ENCODE data around the gene PCDHGA3.
"Not testable (repeated sequence)": the region's sequence is repeated elsewhere in the genome, so short reads cannot be mapped to it uniquely, and the experiment has no call there.

Gene PCDHGA3

DNA sequence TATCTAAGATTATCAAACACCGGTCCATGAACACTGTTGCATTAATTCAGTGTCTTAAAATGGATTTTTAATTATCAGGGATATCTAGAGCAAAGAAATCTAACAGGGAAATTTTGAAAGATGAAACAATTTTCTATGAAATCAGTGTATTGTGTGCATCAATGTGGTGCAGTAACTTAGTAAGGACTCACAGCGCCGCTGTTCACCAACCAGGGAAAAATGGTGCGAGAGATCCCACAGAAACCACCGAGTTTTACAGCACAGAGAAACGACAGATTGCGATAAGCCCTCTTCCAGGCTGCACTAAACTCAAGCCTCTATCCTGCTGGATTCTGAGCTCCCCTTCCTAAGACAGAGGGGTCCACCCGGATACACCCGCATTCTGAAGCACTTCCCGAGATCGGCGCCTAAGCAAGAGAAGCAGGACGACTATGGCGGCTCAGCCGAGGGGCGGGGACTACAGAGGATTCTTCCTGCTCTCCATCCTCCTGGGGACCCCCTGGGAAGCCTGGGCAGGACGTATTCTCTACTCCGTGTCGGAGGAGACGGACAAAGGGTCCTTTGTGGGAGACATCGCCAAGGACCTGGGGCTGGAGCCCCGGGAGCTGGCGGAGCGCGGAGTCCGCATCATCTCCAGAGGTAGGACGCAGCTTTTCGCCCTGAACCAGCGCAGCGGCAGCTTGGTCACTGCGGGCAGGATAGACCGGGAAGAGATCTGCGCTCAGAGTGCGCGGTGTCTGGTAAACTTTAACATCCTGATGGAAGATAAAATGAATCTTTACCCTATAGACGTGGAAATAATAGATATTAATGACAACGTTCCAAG lies 39.1 kb downstream of the PCDHGA3 start, which contains the start of gene PCDHGA7:
TSS of gene PCDHGA7 (plus strand) at position 274 of the 826 bp plus-strand sequence. CDS start at position 432, 158 bp downstream.
- no peak for DNase-seq (ENCODE audit: low read depth in 2 of 2)

DNA sequence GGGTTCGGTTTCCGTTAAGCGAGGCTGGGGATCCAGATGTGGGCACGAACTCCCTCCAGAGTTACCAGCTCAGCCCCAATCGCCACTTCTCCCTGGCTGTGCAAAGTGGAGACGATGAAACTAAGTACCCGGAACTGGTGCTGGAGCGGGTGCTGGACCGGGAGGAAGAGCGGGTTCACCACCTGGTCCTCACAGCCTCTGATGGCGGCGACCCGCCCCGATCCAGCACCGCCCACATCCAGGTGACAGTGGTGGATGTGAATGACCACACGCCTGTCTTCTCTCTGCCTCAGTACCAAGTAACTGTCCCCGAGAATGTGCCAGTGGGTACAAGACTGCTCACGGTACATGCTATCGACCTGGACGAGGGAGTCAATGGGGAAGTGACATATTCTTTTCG lies 39.7 kb downstream of the PCDHGA3 start:
- DNase-seq (ENCODE audit: low read depth in 2 of 2): no peak

DNA sequence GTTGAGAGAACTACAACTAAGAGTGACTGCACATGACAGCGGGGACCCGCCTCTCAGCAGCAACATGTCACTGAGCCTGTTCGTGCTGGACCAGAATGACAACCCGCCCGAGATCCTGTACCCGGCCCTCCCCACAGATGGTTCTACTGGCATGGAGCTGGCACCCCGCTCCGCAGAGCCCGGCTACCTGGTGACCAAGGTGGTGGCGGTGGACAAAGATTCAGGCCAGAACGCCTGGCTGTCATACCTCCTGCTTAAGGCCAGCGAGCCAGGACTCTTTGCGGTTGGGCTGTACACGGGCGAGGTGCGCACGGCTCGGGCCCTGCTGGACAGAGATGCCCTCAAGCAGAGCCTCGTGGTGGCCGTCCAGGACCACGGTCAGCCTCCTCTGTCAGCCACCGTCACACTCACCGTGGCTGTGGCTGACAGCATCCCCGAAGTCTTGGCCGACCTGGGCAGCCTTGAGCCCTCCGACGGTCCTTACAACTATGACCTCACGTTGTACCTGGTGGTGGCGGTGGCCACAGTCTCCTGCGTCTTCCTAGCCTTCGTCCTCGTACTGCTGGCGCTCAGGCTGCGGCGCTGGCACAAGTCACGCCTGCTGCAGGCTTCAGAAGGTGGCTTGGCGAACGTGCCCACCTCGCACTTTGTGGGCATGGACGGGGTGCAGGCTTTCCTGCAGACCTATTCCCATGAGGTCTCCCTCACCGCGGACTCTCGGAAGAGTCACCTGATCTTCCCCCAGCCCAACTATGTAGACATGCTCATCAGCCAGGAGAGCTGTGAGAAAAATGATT lies 41.0 kb downstream of the PCDHGA3 start:
- no peak for DNase-seq (ENCODE audit: low read depth in 2 of 2)

DNA sequence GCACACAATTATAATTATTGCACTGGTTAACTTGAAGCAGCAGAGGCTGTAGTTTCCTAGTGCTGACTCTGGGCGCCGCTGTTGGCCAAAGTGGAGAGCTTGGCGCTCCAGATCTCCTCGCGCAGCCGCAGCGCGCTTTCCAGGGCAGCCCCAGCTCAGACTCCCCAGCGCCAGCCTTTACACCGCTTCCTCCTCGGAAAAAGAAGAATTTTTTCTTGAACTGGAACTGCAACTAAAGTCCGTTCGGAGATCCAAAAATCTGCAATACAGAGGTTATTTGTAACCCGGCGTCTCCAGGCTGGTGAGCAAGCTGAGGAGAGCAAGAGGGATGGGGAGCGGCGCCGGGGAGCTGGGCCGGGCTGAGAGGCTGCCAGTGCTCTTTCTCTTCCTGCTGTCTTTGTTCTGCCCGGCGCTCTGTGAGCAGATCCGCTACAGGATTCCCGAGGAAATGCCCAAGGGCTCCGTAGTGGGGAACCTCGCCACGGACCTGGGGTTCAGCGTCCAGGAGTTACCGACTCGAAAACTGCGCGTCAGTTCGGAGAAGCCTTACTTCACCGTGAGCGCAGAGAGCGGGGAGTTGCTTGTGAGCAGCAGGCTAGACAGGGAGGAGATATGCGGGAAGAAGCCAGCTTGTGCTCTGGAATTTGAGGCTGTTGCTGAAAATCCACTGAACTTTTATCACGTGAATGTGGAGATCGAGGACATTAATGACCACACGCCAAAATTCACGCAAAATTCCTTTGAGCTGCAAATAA lies 44.1 kb downstream of the PCDHGA3 start, which contains the start of gene PCDHGB4:
TSS of gene PCDHGB4 (plus strand) at position 142 of the 755 bp plus-strand sequence. CDS start at position 329, 187 bp downstream.
- DNase-seq (ENCODE audit: low read depth in 2 of 2): not testable (repeated sequence)

DNA sequence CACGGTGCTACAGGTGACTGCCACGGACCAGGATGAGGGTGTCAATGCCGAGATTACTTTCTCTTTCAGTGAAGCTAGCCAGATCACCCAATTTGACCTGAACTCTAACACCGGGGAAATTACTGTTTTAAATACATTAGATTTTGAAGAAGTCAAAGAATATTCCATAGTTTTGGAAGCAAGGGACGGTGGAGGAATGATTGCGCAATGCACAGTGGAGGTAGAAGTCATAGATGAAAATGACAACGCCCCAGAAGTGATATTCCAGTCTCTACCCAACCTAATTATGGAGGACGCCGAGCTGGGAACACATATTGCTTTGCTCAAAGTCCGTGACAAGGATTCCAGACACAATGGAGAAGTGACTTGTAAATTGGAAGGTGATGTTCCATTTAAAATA lies 45.0 kb downstream of the PCDHGA3 start:
- DNase-seq (ENCODE audit: low read depth in 2 of 2): no peak

DNA sequence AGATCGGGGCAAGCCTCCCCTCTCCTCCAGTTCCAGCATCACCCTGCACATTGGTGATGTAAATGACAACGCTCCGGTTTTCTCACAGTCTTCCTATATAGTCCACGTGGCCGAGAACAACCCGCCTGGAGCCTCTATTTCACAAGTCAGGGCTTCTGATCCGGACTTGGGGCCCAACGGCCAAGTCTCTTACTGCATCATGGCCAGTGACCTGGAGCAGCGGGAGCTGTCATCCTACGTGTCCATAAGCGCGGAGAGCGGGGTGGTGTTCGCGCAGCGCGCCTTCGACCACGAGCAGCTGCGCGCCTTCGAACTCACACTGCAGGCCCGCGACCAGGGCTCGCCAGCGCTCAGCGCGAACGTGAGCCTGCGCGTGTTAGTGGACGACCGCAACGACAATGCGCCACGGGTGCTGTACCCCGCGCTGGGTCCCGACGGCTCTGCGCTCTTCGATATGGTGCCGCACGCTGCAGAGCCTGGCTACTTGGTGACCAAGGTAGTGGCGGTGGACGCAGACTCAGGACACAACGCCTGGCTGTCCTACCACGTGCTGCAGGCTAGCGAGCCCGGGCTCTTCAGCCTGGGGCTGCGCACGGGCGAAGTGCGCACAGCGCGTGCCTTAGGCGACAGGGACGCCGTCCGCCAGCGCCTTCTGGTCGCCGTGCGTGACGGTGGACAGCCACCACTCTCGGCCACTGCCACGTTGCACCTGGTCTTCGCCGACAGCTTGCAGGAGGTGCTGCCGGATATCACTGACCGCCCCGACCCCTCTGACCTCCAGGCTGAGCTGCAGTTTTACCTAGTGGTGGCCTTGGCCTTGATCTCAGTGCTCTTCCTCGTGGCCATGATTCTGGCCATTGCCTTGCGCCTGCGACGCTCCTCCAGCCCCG lies 45.8 kb downstream of the PCDHGA3 start:
- no peak for DNase-seq (ENCODE audit: low read depth in 2 of 2)

DNA sequence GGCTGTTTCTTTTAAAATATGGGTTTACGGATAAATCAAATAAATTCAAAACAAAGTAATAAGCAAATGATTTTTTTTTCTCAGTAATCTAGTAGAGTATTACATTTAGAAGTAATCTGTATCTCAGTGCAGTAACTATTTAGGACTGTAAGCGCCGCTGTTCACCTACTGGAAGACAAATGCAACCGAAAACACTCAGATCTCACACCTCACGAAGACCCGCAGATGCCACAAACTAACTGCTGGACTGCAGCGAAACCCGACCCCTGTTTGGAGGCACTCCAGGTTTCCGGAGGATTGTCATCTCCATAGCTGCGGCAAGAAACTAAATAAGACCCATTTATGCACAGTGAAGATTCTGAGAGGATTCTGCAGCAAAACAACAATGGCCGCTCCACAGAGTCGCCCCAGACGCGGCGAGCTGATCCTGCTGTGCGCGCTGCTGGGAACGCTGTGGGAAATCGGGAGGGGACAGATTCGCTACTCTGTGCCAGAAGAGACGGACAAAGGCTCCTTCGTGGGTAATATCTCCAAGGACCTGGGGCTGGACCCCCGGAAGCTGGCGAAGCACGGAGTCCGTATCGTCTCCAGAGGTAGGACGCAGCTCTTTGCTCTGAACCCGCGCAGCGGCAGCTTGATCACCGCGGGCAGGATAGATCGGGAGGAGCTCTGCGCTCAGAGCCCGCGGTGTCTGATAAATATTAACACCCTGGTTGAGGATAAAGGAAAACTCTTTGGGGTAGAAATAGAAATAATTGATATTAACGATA lies 49.0 kb downstream of the PCDHGA3 start, which contains the start of gene PCDHGA8:
TSS of gene PCDHGA8 (plus strand) at position 205 of the 770 bp plus-strand sequence. CDS start at position 386, 181 bp downstream.
- no peak for DNase-seq (ENCODE audit: low read depth in 2 of 2)

DNA sequence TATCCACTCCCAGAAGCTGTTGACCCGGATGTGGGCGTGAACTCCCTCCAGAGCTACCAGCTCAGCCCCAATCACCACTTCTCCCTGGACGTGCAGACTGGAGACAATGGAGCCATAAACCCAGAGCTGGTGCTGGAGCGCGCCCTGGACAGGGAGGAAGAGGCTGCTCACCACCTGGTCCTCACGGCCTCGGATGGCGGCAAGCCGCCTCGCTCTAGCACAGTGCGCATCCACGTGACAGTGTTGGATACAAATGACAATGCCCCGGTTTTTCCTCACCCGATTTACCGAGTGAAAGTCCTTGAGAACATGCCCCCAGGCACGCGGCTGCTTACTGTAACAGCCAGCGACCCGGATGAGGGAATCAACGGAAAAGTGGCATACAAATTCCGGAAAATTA lies 49.6 kb downstream of the PCDHGA3 start:
- no peak for DNase-seq (ENCODE audit: low read depth in 2 of 2)

DNA sequence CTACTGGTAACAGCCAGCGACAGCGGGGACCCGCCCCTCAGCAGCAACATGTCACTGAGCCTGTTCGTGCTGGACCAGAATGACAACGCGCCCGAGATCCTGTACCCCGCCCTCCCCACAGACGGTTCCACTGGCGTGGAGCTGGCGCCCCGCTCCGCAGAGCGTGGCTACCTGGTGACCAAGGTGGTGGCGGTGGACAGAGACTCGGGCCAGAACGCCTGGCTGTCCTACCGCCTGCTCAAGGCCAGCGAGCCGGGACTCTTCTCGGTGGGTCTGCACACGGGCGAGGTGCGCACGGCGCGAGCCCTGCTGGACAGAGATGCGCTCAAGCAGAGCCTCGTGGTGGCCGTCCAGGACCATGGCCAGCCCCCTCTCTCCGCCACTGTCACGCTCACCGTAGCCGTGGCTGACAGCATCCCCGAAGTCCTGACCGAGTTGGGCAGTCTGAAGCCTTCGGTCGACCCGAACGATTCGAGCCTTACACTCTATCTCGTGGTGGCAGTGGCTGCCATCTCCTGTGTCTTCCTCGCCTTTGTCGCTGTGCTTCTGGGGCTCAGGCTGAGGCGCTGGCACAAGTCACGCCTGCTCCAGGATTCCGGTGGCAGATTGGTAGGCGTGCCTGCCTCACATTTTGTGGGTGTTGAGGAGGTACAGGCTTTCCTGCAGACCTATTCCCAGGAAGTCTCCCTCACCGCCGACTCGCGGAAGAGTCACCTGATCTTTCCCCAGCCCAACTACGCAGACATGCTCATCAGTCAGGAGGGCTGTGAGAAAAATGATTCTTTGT lies 51.0 kb downstream of the PCDHGA3 start:
- not testable (repeated sequence) for DNase-seq (ENCODE audit: low read depth in 2 of 2)
